Adrenal gland (tissue), 5 donors: ENCODE results near the gene HHIPL1.

Experiments used
- POLR2A ChIP-seq, 2 donors: fragments of 450-650 bp; IDR thresholded peaks; one replicate each; pipeline ENCODE4 v1.6.1; 2017; ENCODE audit warnings: antibody characterized with exemption in 2 of 2, mild to moderate bottlenecking in 2 of 2, moderate library complexity in 1 of 2
- TF ChIP-seq, protein P1 (sequence below), 6 experiments: fragments of 450-650 bp in 4 of 6; fragments of 200-600 bp in 2 of 6; sonication (generic) in 1 of 6; IDR thresholded peaks; 1 replicate in 5 of 6; 2 replicates in 1 of 6; pipeline versions ENCODE4 v1.5.1 to v1.8.0; 2016 to 2021; ENCODE audit warnings: antibody characterized with exemption in 6 of 6, mild to moderate bottlenecking in 2 of 6, moderate library complexity in 1 of 6
- donor health status: DM: no; HTN: no; CAD: no.

DNA sequence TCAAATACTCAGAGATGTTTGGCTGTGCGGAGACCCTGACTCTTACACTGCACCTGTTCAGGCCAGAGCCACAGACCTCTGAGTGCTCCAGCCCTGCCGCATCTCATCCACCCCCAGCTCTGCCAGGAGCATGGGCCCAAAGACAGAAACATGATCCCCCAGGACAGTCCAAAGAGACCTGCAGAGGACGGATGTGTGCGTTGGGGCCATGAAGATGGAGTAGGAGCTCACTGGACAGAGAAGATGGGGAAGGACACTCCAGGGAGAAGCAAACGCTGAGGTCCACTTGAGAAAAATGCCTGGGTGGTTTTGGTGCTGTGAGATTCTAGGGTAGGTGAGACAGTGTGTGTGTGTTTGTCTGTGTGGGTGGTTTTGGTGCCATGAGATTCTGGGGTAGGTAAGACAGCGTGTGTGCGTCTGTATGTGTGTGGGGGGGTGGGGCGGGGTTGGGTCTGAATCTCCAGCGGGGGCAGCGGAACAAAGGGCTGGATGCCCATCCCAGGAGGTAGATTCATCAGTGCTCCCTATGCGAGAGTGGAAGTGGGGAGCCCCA is 818 bp upstream of the HHIPL1 start:
- TF ChIP-seq, protein P1, sequence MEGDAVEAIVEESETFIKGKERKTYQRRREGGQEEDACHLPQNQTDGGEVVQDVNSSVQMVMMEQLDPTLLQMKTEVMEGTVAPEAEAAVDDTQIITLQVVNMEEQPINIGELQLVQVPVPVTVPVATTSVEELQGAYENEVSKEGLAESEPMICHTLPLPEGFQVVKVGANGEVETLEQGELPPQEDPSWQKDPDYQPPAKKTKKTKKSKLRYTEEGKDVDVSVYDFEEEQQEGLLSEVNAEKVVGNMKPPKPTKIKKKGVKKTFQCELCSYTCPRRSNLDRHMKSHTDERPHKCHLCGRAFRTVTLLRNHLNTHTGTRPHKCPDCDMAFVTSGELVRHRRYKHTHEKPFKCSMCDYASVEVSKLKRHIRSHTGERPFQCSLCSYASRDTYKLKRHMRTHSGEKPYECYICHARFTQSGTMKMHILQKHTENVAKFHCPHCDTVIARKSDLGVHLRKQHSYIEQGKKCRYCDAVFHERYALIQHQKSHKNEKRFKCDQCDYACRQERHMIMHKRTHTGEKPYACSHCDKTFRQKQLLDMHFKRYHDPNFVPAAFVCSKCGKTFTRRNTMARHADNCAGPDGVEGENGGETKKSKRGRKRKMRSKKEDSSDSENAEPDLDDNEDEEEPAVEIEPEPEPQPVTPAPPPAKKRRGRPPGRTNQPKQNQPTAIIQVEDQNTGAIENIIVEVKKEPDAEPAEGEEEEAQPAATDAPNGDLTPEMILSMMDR (IDR thresholded peaks at IDR 0.05), result no peak
- TF ChIP-seq POLR2A (IDR thresholded peaks at IDR 0.05), result no peak
